ENCODE results near the gene CBFA2T3. TPM values are rescaled to one million over a fixed set of nuclear protein-coding genes. Genes with fewer than 3 reads are reported as not detected.

The CBFA2T3 gene
- total RNA-seq, 1 experiment from 2014 or later, result 2.1 TPM

GRCh38 chr16:88842308-88842756 lies 134.7 kb downstream of the CBFA2T3 start:
- no peaks in the 10 kb centered on the region for H3K9me3 Mint-ChIP-seq (ENCODE audit: unreplicated experiment)
- no peaks in the 10 kb centered on the region for H3K4me1 ChIP-seq
- intact Hi-C loops (cut with micrococcal nuclease; ENCODE audit: unreplicated experiment), result no loop called here
- no peak overlapping the region for H3K27ac Mint-ChIP-seq (ENCODE audit: unreplicated experiment)
- no peak overlapping the region for H3K4me3 Mint-ChIP-seq (ENCODE audit: unreplicated experiment)
- CTCF ChIA-PET, result no interaction called here
- BruUV-seq (replicated peaks), result no TSS peak
- no peaks in the 10 kb centered on the region for H3K27me3 ChIP-seq (replicated peaks; ENCODE audit: control insufficient read depth, insufficient read depth, low read length)
- H3K36me3 ChIP-seq (ENCODE audit: control insufficient read depth, insufficient read depth, low read length), result peaks cover 4% of the 10 kb centered on the region
- DNase-seq, result no peak
- no peak overlapping the region for H3K4me3 ChIP-seq (ENCODE audit: low read depth, low read length)
- no peaks in the 10 kb centered on the region for H3K9me3 ChIP-seq
- POLR2A ChIA-PET, result no interaction called here
- H3K4me1 Mint-ChIP-seq (ENCODE audit: low read depth, unreplicated experiment), result no peaks in the 10 kb centered on the region
- peaks cover 19% of the 10 kb centered on the region for H3K36me3 Mint-ChIP-seq (ENCODE audit: insufficient read depth, unreplicated experiment)
- H3K27me3 Mint-ChIP-seq (ENCODE audit: insufficient read depth, unreplicated experiment), result no peaks in the 10 kb centered on the region
- TF ChIP-seq, protein P1, sequence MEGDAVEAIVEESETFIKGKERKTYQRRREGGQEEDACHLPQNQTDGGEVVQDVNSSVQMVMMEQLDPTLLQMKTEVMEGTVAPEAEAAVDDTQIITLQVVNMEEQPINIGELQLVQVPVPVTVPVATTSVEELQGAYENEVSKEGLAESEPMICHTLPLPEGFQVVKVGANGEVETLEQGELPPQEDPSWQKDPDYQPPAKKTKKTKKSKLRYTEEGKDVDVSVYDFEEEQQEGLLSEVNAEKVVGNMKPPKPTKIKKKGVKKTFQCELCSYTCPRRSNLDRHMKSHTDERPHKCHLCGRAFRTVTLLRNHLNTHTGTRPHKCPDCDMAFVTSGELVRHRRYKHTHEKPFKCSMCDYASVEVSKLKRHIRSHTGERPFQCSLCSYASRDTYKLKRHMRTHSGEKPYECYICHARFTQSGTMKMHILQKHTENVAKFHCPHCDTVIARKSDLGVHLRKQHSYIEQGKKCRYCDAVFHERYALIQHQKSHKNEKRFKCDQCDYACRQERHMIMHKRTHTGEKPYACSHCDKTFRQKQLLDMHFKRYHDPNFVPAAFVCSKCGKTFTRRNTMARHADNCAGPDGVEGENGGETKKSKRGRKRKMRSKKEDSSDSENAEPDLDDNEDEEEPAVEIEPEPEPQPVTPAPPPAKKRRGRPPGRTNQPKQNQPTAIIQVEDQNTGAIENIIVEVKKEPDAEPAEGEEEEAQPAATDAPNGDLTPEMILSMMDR (IDR thresholded peaks at IDR 0.05; ENCODE audit: insufficient read depth in 1 of 2, low read depth in 1 of 2, low read length in 1 of 2, severe bottlenecking in 1 of 2, unreplicated experiment in 1 of 2), result no peak

GRCh38 chr16:88841521-88842307 lies 135.3 kb downstream of the CBFA2T3 start:
- no peaks in the 10 kb centered on the region for H3K27me3 Mint-ChIP-seq (ENCODE audit: insufficient read depth, unreplicated experiment)
- H3K4me3 Mint-ChIP-seq (ENCODE audit: unreplicated experiment), result no peak overlapping the region
- Histone ChIP-seq H3K4me1 (no peaks in the 10 kb centered on the region), H3K4me3 (ENCODE audit: low read depth, low read length) (no peak overlapping the region), H3K27me3 (replicated peaks; ENCODE audit: control insufficient read depth, insufficient read depth, low read length) (no peaks in the 10 kb centered on the region), H3K9me3 (no peaks in the 10 kb centered on the region), H3K36me3 (ENCODE audit: control insufficient read depth, insufficient read depth, low read length) (peaks cover 4% of the 10 kb centered on the region)
- intact Hi-C loops (cut with micrococcal nuclease; ENCODE audit: unreplicated experiment), result no loop called here
- no peaks in the 10 kb centered on the region for H3K4me1 Mint-ChIP-seq (ENCODE audit: low read depth, unreplicated experiment)
- POLR2A ChIA-PET, result interaction anchor here (0.5 kb wide), 1 partner anchor 26 kb away, joined by 3 read pairs; no protein-coding TSS in a partner anchor
- CTCF ChIA-PET, result interaction anchor here (1.0 kb wide), 1 partner anchor 16 kb away, joined by 3 read pairs; no protein-coding TSS in a partner anchor
- H3K27ac Mint-ChIP-seq (ENCODE audit: unreplicated experiment), result no peak overlapping the region
- TF ChIP-seq, protein P1 (IDR thresholded peaks at IDR 0.05; ENCODE audit: insufficient read depth in 1 of 2, low read depth in 1 of 2, low read length in 1 of 2, severe bottlenecking in 1 of 2, unreplicated experiment in 1 of 2), result no peak
- no TSS peak for BruUV-seq (replicated peaks)
- H3K36me3 Mint-ChIP-seq (ENCODE audit: insufficient read depth, unreplicated experiment), result peaks cover 19% of the 10 kb centered on the region
- H3K9me3 Mint-ChIP-seq (ENCODE audit: unreplicated experiment), result no peaks in the 10 kb centered on the region
- DNase-seq, result no peak

DNA sequence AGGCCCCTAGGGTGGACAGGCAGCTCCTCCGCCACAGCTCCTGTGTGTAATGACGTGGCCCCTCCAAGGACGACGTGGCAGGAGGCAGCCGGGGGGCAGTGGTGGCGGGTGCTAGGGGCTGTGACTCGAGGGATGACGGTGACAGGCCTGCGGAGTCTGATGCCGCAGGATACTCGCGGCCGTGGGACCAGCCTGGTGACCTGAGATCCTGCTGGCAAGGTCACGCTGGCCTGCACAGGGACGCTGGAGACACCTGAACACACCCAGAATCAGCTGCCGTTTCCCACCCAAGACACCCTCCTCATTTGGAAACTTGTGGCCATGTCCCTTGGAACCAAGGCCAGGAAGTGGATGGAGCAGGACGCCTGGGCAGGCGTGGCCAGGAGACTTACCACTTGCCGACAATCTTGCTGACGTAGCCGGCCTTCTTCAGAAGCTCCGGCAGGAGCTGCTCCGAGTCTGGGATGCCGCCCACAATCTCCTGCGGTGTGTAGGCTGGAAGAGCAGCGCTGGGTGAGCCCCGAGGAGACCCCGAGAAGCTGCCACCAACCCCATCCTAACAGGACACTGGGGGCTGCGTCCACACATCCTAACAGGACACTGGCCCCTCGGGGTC lies 136.3 kb downstream of the CBFA2T3 start:
- H3K27me3 ChIP-seq (replicated peaks; ENCODE audit: control insufficient read depth, insufficient read depth, low read length), result no peaks in the 10 kb centered on the region
- no peaks in the 10 kb centered on the region for H3K4me1 ChIP-seq
- Mint-ChIP-seq H3K9me3 (ENCODE audit: unreplicated experiment) (no peaks in the 10 kb centered on the region), H3K36me3 (ENCODE audit: insufficient read depth, unreplicated experiment) (peaks cover 19% of the 10 kb centered on the region), H3K27ac (ENCODE audit: unreplicated experiment) (no peak overlapping the region), H3K4me1 (ENCODE audit: low read depth, unreplicated experiment) (no peaks in the 10 kb centered on the region), H3K4me3 (ENCODE audit: unreplicated experiment) (no peak overlapping the region), H3K27me3 (ENCODE audit: insufficient read depth, unreplicated experiment) (no peaks in the 10 kb centered on the region)
- BruUV-seq (replicated peaks), result no TSS peak
- DNase-seq, result no peak
- H3K4me3 ChIP-seq (ENCODE audit: low read depth, low read length), result no peak overlapping the region
- ChIA-PET POLR2A (interaction anchor here (0.5 kb wide), 1 partner anchor 27 kb away, joined by 3 read pairs; no protein-coding TSS in a partner anchor), CTCF (interaction anchor here (1.0 kb wide), 1 partner anchor 17 kb away, joined by 3 read pairs; no protein-coding TSS in a partner anchor)
- intact Hi-C loops (cut with micrococcal nuclease; ENCODE audit: unreplicated experiment), result no loop called here
- H3K36me3 ChIP-seq (ENCODE audit: control insufficient read depth, insufficient read depth, low read length), result peaks cover 4% of the 10 kb centered on the region
- TF ChIP-seq, protein P1 (IDR thresholded peaks at IDR 0.05; ENCODE audit: insufficient read depth in 1 of 2, low read depth in 1 of 2, low read length in 1 of 2, severe bottlenecking in 1 of 2, unreplicated experiment in 1 of 2), result no peak
- no peaks in the 10 kb centered on the region for H3K9me3 ChIP-seq

Measured in Caco-2 (cell line).